ENCODE measurements around the gene ZNF234.
A peak's percentile ranks its signal among the peaks of the same experiment; 100 is the strongest.
"Not testable (repeated sequence)": the region's sequence is repeated elsewhere in the genome, so short reads cannot be mapped to it uniquely, and the experiment has no call there.

ZNF234 gene

GRCh38 chr19:44182145-44182544, 40.8 kb downstream of the ZNF234 start:
- DNase-seq (ENCODE audit: low spot score), result no peak

- DNase-seq (ENCODE audit: low spot score), result no peak
These were observed 48.7 kb downstream of the ZNF234 start for GRCh38 chr19:44190020-44190419.

GRCh38 chr19:44192127-44192526, 50.8 kb downstream of the ZNF234 start:
- no peak for DNase-seq (ENCODE audit: low spot score)

- no peak for DNase-seq (ENCODE audit: low spot score)
These were observed 55.4 kb downstream of the ZNF234 start for GRCh38 chr19:44196772-44197171.

- DNase-seq (ENCODE audit: low spot score), result no peak
These were observed 61.1 kb downstream of the ZNF234 start for GRCh38 chr19:44202470-44202869.

GRCh38 chr19:44202974-44203373, 61.6 kb downstream of the ZNF234 start:
- no peak for DNase-seq (ENCODE audit: low spot score)

GRCh38 chr19:44203877-44204276, 62.5 kb downstream of the ZNF234 start:
- not testable (repeated sequence) for DNase-seq (ENCODE audit: low spot score)

- no peak for DNase-seq (ENCODE audit: low spot score)
These were observed 63.4 kb downstream of the ZNF234 start for GRCh38 chr19:44204772-44205171.

GRCh38 chr19:44207126-44207803, 65.9 kb downstream of the ZNF234 start:
- DNase-seq (ENCODE audit: low spot score), result peak; percentile 96

Data from RKO (cell line).